ENCODE results near the gene PKHD1. TPM values are rescaled to one million over a fixed set of nuclear protein-coding genes. Genes with fewer than 3 reads are reported as not detected.

Gene PKHD1
- total RNA-seq, 1 experiment from 2014 or later, result 0.09 TPM

DNA sequence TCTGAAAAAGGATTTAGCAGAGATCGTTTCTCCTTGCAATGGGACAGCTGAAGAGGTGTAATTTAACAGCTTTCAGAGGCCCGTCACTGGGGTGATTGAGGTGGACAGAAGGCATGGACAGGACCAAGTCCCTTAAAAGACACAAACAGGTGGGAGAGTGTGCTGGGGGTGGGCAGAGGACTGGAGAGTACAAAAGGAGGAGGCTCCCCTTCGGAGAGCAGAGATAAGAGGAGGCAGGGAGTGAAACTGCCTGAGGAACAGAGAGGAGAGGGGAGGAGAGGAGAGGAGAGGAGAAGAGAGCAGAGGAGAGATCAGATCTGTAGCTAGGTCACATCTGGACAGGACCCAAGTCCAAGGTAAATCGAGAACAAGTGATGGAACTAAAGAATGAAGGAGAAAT, 48.6 kb upstream of the PKHD1 start:
- Histone ChIP-seq H2BK5ac (ENCODE audit: insufficient read length, low read length) (no peak overlapping the region), H4K20me1 (ENCODE audit: control insufficient read depth, insufficient read depth, insufficient read length) (no peaks in the 10 kb centered on the region), H3K4me2 (ENCODE audit: insufficient read depth, insufficient read length, low read length) (no peak overlapping the region), H2BK20ac (ENCODE audit: low read depth, low read length, poor library complexity, severe bottlenecking) (no peak overlapping the region), H2BK15ac (ENCODE audit: low read depth, low read length) (no peak overlapping the region), H4K5ac (ENCODE audit: insufficient read length, low read depth, low read length) (no peak overlapping the region), H3K23me2 (ENCODE audit: insufficient read length, low read depth, low read length, poor library complexity, severe bottlenecking) (no peaks in the 10 kb centered on the region), H2BK12ac (ENCODE audit: insufficient read length, low read depth, low read length) (no peak overlapping the region), H4K91ac (ENCODE audit: insufficient read length, low read depth, low read length) (no peak overlapping the region), H3K27ac (ENCODE audit: insufficient read length, low read depth, low read length) (no peak overlapping the region), H3K14ac (ENCODE audit: insufficient read depth, low read length) (no peak overlapping the region), H3K79me2 (ENCODE audit: insufficient read depth, low read length) (no peaks in the 10 kb centered on the region), H3K56ac (ENCODE audit: insufficient read length, low read depth, low read length) (no peak overlapping the region), H2AFZ (ENCODE audit: low read length) (no peak overlapping the region), H2BK120ac (ENCODE audit: low read depth, low read length, poor library complexity, severe bottlenecking) (no peak overlapping the region), H3K4ac (ENCODE audit: low read depth, low read length) (no peak overlapping the region), H3K27me3 (ENCODE audit: insufficient read depth, low read length) (no peaks in the 10 kb centered on the region), H3K9me3 (ENCODE audit: control insufficient read depth, low read depth, low read length) (no peaks in the 10 kb centered on the region), H3K79me1 (ENCODE audit: insufficient read depth, low read depth, low read length, poor library complexity, severe bottlenecking) (no peaks in the 10 kb centered on the region), H3T11ph (ENCODE audit: low read length) (no peak overlapping the region), H3K9ac (ENCODE audit: extremely low read depth, insufficient read length, low read length) (no peak overlapping the region), H3K23ac (ENCODE audit: insufficient read length, low read depth, low read length) (no peak overlapping the region), H4K8ac (replicated peaks; ENCODE audit: insufficient read length, low read depth, low read length) (no peak overlapping the region), H2AK5ac (ENCODE audit: insufficient read length, low read length) (no peak overlapping the region), H3K18ac (ENCODE audit: insufficient read length, low read depth, low read length) (no peak overlapping the region), H3K4me1 (ENCODE audit: insufficient read depth, low read length) (peaks cover 4% of the 10 kb centered on the region; the same call in 1 of the 2 replicates)
- H3K4me3 Mint-ChIP-seq, result peak overlapping the region in 1 of 2 experiments; percentile 4; a peak in 1 of 5 replicates
- TF ChIP-seq, protein P1, sequence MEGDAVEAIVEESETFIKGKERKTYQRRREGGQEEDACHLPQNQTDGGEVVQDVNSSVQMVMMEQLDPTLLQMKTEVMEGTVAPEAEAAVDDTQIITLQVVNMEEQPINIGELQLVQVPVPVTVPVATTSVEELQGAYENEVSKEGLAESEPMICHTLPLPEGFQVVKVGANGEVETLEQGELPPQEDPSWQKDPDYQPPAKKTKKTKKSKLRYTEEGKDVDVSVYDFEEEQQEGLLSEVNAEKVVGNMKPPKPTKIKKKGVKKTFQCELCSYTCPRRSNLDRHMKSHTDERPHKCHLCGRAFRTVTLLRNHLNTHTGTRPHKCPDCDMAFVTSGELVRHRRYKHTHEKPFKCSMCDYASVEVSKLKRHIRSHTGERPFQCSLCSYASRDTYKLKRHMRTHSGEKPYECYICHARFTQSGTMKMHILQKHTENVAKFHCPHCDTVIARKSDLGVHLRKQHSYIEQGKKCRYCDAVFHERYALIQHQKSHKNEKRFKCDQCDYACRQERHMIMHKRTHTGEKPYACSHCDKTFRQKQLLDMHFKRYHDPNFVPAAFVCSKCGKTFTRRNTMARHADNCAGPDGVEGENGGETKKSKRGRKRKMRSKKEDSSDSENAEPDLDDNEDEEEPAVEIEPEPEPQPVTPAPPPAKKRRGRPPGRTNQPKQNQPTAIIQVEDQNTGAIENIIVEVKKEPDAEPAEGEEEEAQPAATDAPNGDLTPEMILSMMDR (conservative IDR thresholded peaks at IDR 0.05), result no peak
- H3K36me3 Mint-ChIP-seq (ENCODE audit: insufficient read depth in 1 of 3, low read depth in 3 of 3), result no peaks in the 10 kb centered on the region
- WGBS (ENCODE audit: extremely low coverage, insufficient read length, low lambda C conversion rate), result no CpG with 5 or more reads among the region's 4 CpGs
- H3K9me3 Mint-ChIP-seq, result no peaks in the 10 kb centered on the region
- no peaks in the 10 kb centered on the region; the same call in none of the 2 replicates for H3K27me3 Mint-ChIP-seq (ENCODE audit: low read depth)
- DNase-seq, result no peak
- peaks cover 20 to 22% of the 10 kb centered on the region in 2 experiments for H3K4me1 Mint-ChIP-seq
- H3K27ac Mint-ChIP-seq, result peak overlapping the region in 1 of 3 experiments; percentile 8; a peak in 1 of 7 replicates
